ENCODE results near the gene COL23A1.

COL23A1 gene

DNA sequence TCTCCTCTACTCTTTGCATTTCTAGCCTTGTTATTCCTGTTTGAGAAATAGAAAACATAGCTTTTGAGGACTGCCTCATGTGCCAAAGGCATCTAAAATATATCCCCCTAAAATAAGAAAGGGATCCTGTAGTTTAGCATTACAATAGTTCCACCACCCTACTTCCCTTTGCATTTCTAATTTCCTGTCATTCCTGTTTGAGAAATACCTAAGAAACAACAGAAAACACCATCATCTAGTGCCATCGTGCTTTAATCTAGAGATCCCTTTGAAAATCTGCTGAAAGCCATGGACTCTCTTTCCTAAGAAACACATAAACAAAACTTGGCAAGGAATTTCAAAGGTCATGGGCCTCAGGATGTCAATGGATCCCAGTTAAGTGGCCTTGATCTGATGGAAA lies 29.2 kb upstream of the COL23A1 start:
- H3K27ac Mint-ChIP-seq: no peak overlapping the region
- no peaks in the 10 kb centered on the region for H3K9me3 Mint-ChIP-seq
- peaks cover 17% of the 10 kb centered on the region for H3K4me1 Mint-ChIP-seq
- H3K4me3 Mint-ChIP-seq: no peak overlapping the region
- H3K36me3 Mint-ChIP-seq (ENCODE audit: low read depth): peaks cover 75% of the 10 kb centered on the region
- TF ChIP-seq, protein P1, sequence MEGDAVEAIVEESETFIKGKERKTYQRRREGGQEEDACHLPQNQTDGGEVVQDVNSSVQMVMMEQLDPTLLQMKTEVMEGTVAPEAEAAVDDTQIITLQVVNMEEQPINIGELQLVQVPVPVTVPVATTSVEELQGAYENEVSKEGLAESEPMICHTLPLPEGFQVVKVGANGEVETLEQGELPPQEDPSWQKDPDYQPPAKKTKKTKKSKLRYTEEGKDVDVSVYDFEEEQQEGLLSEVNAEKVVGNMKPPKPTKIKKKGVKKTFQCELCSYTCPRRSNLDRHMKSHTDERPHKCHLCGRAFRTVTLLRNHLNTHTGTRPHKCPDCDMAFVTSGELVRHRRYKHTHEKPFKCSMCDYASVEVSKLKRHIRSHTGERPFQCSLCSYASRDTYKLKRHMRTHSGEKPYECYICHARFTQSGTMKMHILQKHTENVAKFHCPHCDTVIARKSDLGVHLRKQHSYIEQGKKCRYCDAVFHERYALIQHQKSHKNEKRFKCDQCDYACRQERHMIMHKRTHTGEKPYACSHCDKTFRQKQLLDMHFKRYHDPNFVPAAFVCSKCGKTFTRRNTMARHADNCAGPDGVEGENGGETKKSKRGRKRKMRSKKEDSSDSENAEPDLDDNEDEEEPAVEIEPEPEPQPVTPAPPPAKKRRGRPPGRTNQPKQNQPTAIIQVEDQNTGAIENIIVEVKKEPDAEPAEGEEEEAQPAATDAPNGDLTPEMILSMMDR (IDR thresholded peaks at IDR 0.05; ENCODE audit: unreplicated experiment in 3 of 3): no peak
- H3K27me3 Mint-ChIP-seq (ENCODE audit: low read depth): no peaks in the 10 kb centered on the region

DNA sequence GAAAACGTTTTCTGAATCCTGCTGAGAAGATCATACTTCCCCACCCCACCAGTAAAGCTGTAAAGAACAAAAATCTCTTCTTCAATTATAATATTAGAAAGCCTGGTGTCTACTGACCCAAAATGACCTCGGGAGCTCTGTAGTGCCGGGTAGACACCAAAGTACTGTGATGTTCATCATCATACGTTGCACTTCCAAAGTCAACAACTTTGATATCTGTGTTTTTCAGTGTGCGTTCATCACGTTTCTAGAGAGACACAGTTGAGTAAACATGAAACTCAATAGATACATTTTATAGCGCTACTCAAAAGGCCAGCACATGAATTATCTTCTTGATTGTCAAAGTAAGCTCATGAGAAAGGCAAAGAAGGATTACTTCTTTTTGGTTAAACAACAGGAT lies 22.1 kb upstream of the COL23A1 start:
- Mint-ChIP-seq H3K4me3 (no peak overlapping the region), H3K36me3 (ENCODE audit: low read depth) (peaks cover 85% of the 10 kb centered on the region), H3K9me3 (no peaks in the 10 kb centered on the region), H3K27ac (no peak overlapping the region), H3K4me1 (no peaks in the 10 kb centered on the region), H3K27me3 (ENCODE audit: low read depth) (no peaks in the 10 kb centered on the region)
- TF ChIP-seq, protein P1 (IDR thresholded peaks at IDR 0.05; ENCODE audit: unreplicated experiment in 3 of 3): no peak

DNA sequence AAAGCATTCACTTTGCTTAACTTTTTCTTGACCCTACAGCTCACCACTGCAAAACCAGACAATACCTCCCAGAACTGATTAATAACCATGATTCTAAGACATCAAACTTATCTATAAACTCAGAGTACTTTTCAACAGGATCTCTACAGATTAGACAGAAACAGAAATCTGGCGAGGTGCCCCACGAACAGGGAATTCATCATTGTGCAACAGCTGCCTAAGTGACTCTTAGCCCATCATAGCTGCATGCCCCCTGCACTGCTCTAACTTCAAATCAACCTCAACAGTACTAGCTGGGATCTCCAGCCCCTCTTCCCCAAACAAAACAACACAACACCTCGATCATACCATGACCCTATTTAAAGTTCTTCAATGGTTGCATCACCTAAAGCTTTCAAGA lies 16.1 kb upstream of the COL23A1 start:
- peaks cover 94% of the 10 kb centered on the region for H3K36me3 Mint-ChIP-seq (ENCODE audit: low read depth)
- no peak overlapping the region for H3K4me3 Mint-ChIP-seq
- no peak overlapping the region for H3K27ac Mint-ChIP-seq
- TF ChIP-seq, protein P1 (IDR thresholded peaks at IDR 0.05; ENCODE audit: unreplicated experiment in 3 of 3): no peak
- no peaks in the 10 kb centered on the region for H3K4me1 Mint-ChIP-seq
- no peaks in the 10 kb centered on the region for H3K27me3 Mint-ChIP-seq (ENCODE audit: low read depth)
- no peaks in the 10 kb centered on the region for H3K9me3 Mint-ChIP-seq

DNA sequence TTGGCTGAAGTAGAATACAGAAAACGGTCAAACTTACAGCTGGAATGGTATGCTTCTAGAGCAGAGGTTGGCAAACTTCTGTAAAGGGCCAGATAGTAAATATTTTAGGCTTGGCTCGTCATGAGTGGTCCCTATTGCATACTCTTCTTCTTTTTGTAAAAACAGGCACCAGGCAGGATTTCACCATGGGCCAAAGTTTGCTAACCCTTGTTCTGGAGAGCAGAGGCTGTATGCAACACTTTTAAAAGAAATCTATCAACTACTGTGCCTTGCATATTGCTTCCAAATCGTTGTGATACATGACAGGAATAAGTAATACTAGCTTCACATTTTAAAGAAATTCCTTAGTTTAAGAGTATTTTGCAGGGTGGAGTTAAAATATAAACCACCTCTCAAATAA lies 15.6 kb upstream of the COL23A1 start:
- Mint-ChIP-seq H3K9me3 (no peaks in the 10 kb centered on the region), H3K36me3 (ENCODE audit: low read depth) (peaks cover 94% of the 10 kb centered on the region), H3K4me3 (no peak overlapping the region), H3K27ac (no peak overlapping the region), H3K27me3 (ENCODE audit: low read depth) (no peaks in the 10 kb centered on the region), H3K4me1 (no peaks in the 10 kb centered on the region)
- TF ChIP-seq, protein P1 (IDR thresholded peaks at IDR 0.05; ENCODE audit: unreplicated experiment in 3 of 3): no peak

DNA sequence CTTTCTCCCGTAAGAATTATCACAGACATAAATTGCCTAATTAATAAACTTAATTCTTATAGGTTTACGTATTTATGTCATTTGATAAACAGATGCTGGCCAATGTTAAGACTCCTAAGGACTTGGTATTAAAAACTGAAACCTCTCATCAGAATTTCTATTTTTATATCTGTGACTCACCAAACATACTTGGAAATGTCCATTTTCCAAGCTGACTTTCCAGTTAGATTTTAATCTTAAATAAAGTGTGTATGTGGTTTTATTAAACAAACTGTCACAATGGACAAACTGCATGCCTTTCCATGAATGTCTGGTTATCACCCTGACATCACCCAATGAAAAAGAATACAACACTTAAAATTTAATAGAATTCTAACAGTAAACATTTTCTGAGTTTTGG lies 12.6 kb upstream of the COL23A1 start:
- Mint-ChIP-seq H3K9me3 (peaks cover 8% of the 10 kb centered on the region), H3K36me3 (ENCODE audit: low read depth) (peaks cover 99% of the 10 kb centered on the region), H3K4me1 (no peaks in the 10 kb centered on the region), H3K27ac (no peak overlapping the region), H3K27me3 (ENCODE audit: low read depth) (no peaks in the 10 kb centered on the region), H3K4me3 (no peak overlapping the region)
- TF ChIP-seq, protein P1 (IDR thresholded peaks at IDR 0.05; ENCODE audit: unreplicated experiment in 3 of 3): no peak

DNA sequence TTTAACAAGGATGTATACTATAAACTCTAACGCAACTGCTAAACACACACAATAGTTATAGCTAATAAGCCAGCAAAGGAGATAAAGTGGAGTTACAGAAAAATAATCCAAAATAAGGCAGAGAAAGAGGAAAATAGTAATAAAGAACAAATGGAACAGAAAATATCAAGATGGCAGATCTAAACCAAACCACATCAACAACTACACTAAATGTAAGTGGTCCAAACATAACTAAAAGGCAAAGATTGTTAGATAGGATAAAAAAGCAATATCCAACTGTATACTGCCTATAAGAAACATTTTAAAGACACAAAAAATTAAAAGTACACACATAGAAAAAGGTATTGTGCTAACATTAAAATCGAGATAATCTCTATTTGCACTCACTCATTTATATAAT lies 5.6 kb upstream of the COL23A1 start:
- H3K27me3 Mint-ChIP-seq (ENCODE audit: low read depth): peaks cover 1% of the 10 kb centered on the region
- TF ChIP-seq, protein P1 (IDR thresholded peaks at IDR 0.05; ENCODE audit: unreplicated experiment in 3 of 3): no peak
- peaks cover 37% of the 10 kb centered on the region for H3K9me3 Mint-ChIP-seq
- H3K36me3 Mint-ChIP-seq (ENCODE audit: low read depth): peaks cover 76% of the 10 kb centered on the region
- peaks cover 12% of the 10 kb centered on the region for H3K4me1 Mint-ChIP-seq
- no peak overlapping the region for H3K27ac Mint-ChIP-seq
- no peak overlapping the region for H3K4me3 Mint-ChIP-seq

Data from nephron (organoid).